K562 (cell line): Measurements from ENCODE around the gene CREB5.

ENCODE experiments used
- CREM ChIP-seq: IDR thresholded peaks from 2 replicates; pipeline ENCODE4 v1.6.1; 2014; ENCODE audit warnings: antibody characterized with exemption, low read depth
- EP300 ChIP-seq: IDR thresholded peaks from 2 replicates; pipeline ENCODE4 v1.6.1; 2012; ENCODE audit warnings: low read length, improper control_type of control experiment
- EZH2 ChIP-seq: IDR thresholded peaks from 2 replicates; pipeline ENCODE4 v1.6.1; 2012; ENCODE audit warnings: low read depth, mild to moderate bottlenecking, inconsistent platforms, low read length, borderline replicate concordance
- GATAD2B ChIP-seq: fragments of 450-650 bp; IDR thresholded peaks from 2 replicates; pipeline ENCODE4 v1.6.1; 2017; ENCODE audit warnings: mild to moderate bottlenecking, borderline replicate concordance
- KLF6 ChIP-seq: fragments of 250-450 bp; sonication (Bioruptor Pico); IDR thresholded peaks from 2 replicates; pipeline ENCODE4 v1.4.0; 2020; ENCODE audit warnings: mild to moderate bottlenecking, moderate library complexity, borderline replicate concordance
- POLR2A ChIP-seq: fragments of 450-650 bp; conservative IDR thresholded peaks from 2 replicates; pipeline ENCODE4 v1.6.1; 2016
- SP1 ChIP-seq: sonication (generic); formaldehyde crosslinking; IDR thresholded peaks from 2 replicates; pipeline ENCODE4 v1.8.1; 2022; ENCODE audit warnings: mild to moderate bottlenecking, missing genetic modification reagents
- SRF ChIP-seq, 2 experiments: fragments of 250-450, 450-650 bp in 1 of 2; sonication (Bioruptor Pico) in 1 of 2; sonication (generic) in 1 of 2; formaldehyde crosslinking; IDR thresholded peaks; 2 replicates each; pipeline versions ENCODE4 v1.5.0 to v1.5.1; 2020 to 2022; ENCODE audit warnings: mild to moderate bottlenecking in 1 of 2, missing genetic modification reagents in 1 of 2
- TCF3 ChIP-seq: sonication (generic); formaldehyde crosslinking; IDR thresholded peaks from 2 replicates; pipeline ENCODE4 v1.4.0; 2020; ENCODE audit warnings: mild to moderate bottlenecking, missing genetic modification reagents
- TCF7 ChIP-seq: sonication (generic); IDR thresholded peaks from 2 replicates; pipeline ENCODE4 v1.6.1; 2016; ENCODE audit warnings: antibody characterized with exemption, borderline replicate concordance
- U2AF2 ChIP-seq: fragments of 200-400 bp; formaldehyde crosslinking; optimal IDR thresholded peaks from 2 replicates; pipeline ENCODE3; 2017; ENCODE audit warnings: low read depth, mild to moderate bottlenecking, low read length
- ZBTB11 ChIP-seq, 3 experiments: fragments of 200-800 bp in 1 of 3; fragments of 250-450 bp in 1 of 3; fragments of 450-650 bp in 1 of 3; sonication (Bioruptor Pico) in 1 of 3; sonication (Bioruptor generic) in 1 of 3; formaldehyde crosslinking in 1 of 3; IDR thresholded peaks; 2 replicates each; pipeline versions ENCODE4 v1.6.1 to v1.8.0; 2016 to 2022; ENCODE audit warnings: mild to moderate bottlenecking in 2 of 3, missing genetic modification characterization in 2 of 3, missing compliant biosample characterization in 1 of 3, moderate library complexity in 1 of 3
- ZNF311 ChIP-seq: fragments of 250-450 bp; sonication (Bioruptor Pico); IDR thresholded peaks from 2 replicates; pipeline ENCODE4 v1.4.0; 2020; ENCODE audit warnings: mild to moderate bottlenecking, moderate library complexity

- TF ChIP-seq POLR2A: no peak
- TF ChIP-seq ZNF311 (CRISPR knock-in tag): no peak
- no peak for TF ChIP-seq ZBTB11 (CRISPR knock-in tag; IDR thresholded peaks at IDR 0.05)
- no peak for TF ChIP-seq EP300
- TF ChIP-seq TCF7: no peak
- TF ChIP-seq KLF6: no peak
- TF ChIP-seq U2AF2: no peak
- TF ChIP-seq SRF (CRISPR knock-in tag; IDR thresholded peaks at IDR 0.05): no peak
- TF ChIP-seq CREM: no peak
- no peak for TF ChIP-seq GATAD2B
- no peak for TF ChIP-seq TCF3 (CRISPR knock-in tag)
- TF ChIP-seq EZH2: no peak
- TF ChIP-seq SP1 (CRISPR knock-in tag): no peak
These were observed 78.5 kb downstream of the CREB5 start for GRCh38 chr7:28490831-28491230.
